ENCODE measurements around the gene APBB1.

APBB1 gene

GRCh38 chr11:6415797-6416196 lies 3.1 kb downstream of the APBB1 start:
- H3K27me3 ChIP-seq (ENCODE audit: insufficient read depth, low read length): peaks cover 16% of the 10 kb centered on the region
- 88% methylated on average over 6 of the region's 6 CpGs for WGBS

GRCh38 chr11:6414874-6415328 lies 4.0 kb downstream of the APBB1 start:
- no peaks in the 10 kb centered on the region; the same call in 1 of the 2 replicates for H3K4me1 ChIP-seq (ENCODE audit: insufficient read depth, low read length)
- no peak overlapping the region for H3K4me3 ChIP-seq (ENCODE audit: low read length)
- WGBS: 89% methylated on average over 3 of the region's 3 CpGs
- H3K9ac ChIP-seq (ENCODE audit: low read depth, low read length): no peak overlapping the region
- no peaks in the 10 kb centered on the region for H3K9me3 ChIP-seq (ENCODE audit: insufficient read depth, low read depth, low read length)
- peaks cover 7% of the 10 kb centered on the region for H3K27me3 ChIP-seq (ENCODE audit: insufficient read depth, low read length)
- H3K36me3 ChIP-seq (ENCODE audit: insufficient read depth, low read length): no peaks in the 10 kb centered on the region
- no peak overlapping the region for H3K27ac ChIP-seq (ENCODE audit: low read depth, low read length)

More at GRCh38 chr11:6415797-6416196, 3.1 kb downstream of the APBB1 start:
- H3K27ac ChIP-seq (ENCODE audit: low read depth, low read length): no peak overlapping the region
- H3K36me3 ChIP-seq (ENCODE audit: insufficient read depth, low read length): no peaks in the 10 kb centered on the region
- no peaks in the 10 kb centered on the region; the same call in 1 of the 2 replicates for H3K4me1 ChIP-seq (ENCODE audit: insufficient read depth, low read length)
- no peaks in the 10 kb centered on the region for H3K9me3 ChIP-seq (ENCODE audit: insufficient read depth, low read depth, low read length)
- H3K4me3 ChIP-seq (ENCODE audit: low read length): no peak overlapping the region
- H3K9ac ChIP-seq (ENCODE audit: low read depth, low read length): no peak overlapping the region

- Histone ChIP-seq H3K4me1 (ENCODE audit: insufficient read depth, low read length) (no peaks in the 10 kb centered on the region), H3K4me3 (ENCODE audit: low read length) (no peak overlapping the region), H3K27ac (ENCODE audit: low read depth, low read length) (no peak overlapping the region), H3K9me3 (ENCODE audit: insufficient read depth, low read depth, low read length) (no peaks in the 10 kb centered on the region), H3K27me3 (ENCODE audit: insufficient read depth, low read length) (no peaks in the 10 kb centered on the region), H3K36me3 (ENCODE audit: insufficient read depth, low read length) (no peaks in the 10 kb centered on the region), H3K9ac (ENCODE audit: low read depth, low read length) (no peak overlapping the region)
- 90% methylated on average over 12 of the region's 12 CpGs for WGBS
Measured at GRCh38 chr11:6413791-6414201, 5.1 kb downstream of the APBB1 start.

- Histone ChIP-seq H3K36me3 (ENCODE audit: insufficient read depth, low read length) (no peaks in the 10 kb centered on the region), H3K9me3 (ENCODE audit: insufficient read depth, low read depth, low read length) (no peaks in the 10 kb centered on the region), H3K4me1 (ENCODE audit: insufficient read depth, low read length) (no peaks in the 10 kb centered on the region), H3K9ac (ENCODE audit: low read depth, low read length) (no peak overlapping the region), H3K27me3 (ENCODE audit: insufficient read depth, low read length) (no peaks in the 10 kb centered on the region), H3K4me3 (ENCODE audit: low read length) (no peak overlapping the region), H3K27ac (ENCODE audit: low read depth, low read length) (no peak overlapping the region)
- 92% methylated on average over 10 of the region's 10 CpGs for WGBS
Measured at GRCh38 chr11:6411594-6412031, 7.3 kb downstream of the APBB1 start.

- Histone ChIP-seq H3K27ac (ENCODE audit: low read depth, low read length) (no peak overlapping the region), H3K9ac (ENCODE audit: low read depth, low read length) (no peak overlapping the region), H3K9me3 (ENCODE audit: insufficient read depth, low read depth, low read length) (no peaks in the 10 kb centered on the region), H3K27me3 (ENCODE audit: insufficient read depth, low read length) (no peaks in the 10 kb centered on the region), H3K4me3 (ENCODE audit: low read length) (no peak overlapping the region), H3K36me3 (ENCODE audit: insufficient read depth, low read length) (no peaks in the 10 kb centered on the region), H3K4me1 (ENCODE audit: insufficient read depth, low read length) (no peaks in the 10 kb centered on the region)
- WGBS: 94% methylated on average over 23 of the region's 23 CpGs
Measured at GRCh38 chr11:6410695-6411430, 8.0 kb downstream of the APBB1 start.

GRCh38 chr11:6406370-6406769 lies 12.5 kb downstream of the APBB1 start:
- no peak overlapping the region for H3K4me3 ChIP-seq (ENCODE audit: low read length)
- 80% methylated on average over 2 of the region's 2 CpGs for WGBS
- no peak overlapping the region for H3K27ac ChIP-seq (ENCODE audit: low read depth, low read length)

GRCh38 chr11:6405846-6406245 lies 13.0 kb downstream of the APBB1 start:
- no peaks in the 10 kb centered on the region for H3K36me3 ChIP-seq (ENCODE audit: insufficient read depth, low read length)
- 94% methylated on average over 6 of the region's 6 CpGs for WGBS
- H3K9me3 ChIP-seq (ENCODE audit: insufficient read depth, low read depth, low read length): no peaks in the 10 kb centered on the region
- no peak overlapping the region for H3K9ac ChIP-seq (ENCODE audit: low read depth, low read length)
- H3K27ac ChIP-seq (ENCODE audit: low read depth, low read length): no peak overlapping the region
- H3K4me3 ChIP-seq (ENCODE audit: low read length): no peak overlapping the region
- no peaks in the 10 kb centered on the region for H3K27me3 ChIP-seq (ENCODE audit: insufficient read depth, low read length)
- H3K4me1 ChIP-seq (ENCODE audit: insufficient read depth, low read length): peaks cover 5% of the 10 kb centered on the region; the same call in 1 of the 2 replicates

More at GRCh38 chr11:6406370-6406769, 12.5 kb downstream of the APBB1 start:
- peaks cover 5% of the 10 kb centered on the region; the same call in 1 of the 2 replicates for H3K4me1 ChIP-seq (ENCODE audit: insufficient read depth, low read length)
- no peak overlapping the region for H3K9ac ChIP-seq (ENCODE audit: low read depth, low read length)
- H3K36me3 ChIP-seq (ENCODE audit: insufficient read depth, low read length): no peaks in the 10 kb centered on the region
- H3K27me3 ChIP-seq (ENCODE audit: insufficient read depth, low read length): no peaks in the 10 kb centered on the region
- no peaks in the 10 kb centered on the region for H3K9me3 ChIP-seq (ENCODE audit: insufficient read depth, low read depth, low read length)

GRCh38 chr11:6405052-6405667 lies 13.7 kb downstream of the APBB1 start:
- H3K4me1 ChIP-seq (ENCODE audit: insufficient read depth, low read length): peaks cover 5% of the 10 kb centered on the region; the same call in 1 of the 2 replicates
- no peak overlapping the region for H3K9ac ChIP-seq (ENCODE audit: low read depth, low read length)
- H3K27ac ChIP-seq (ENCODE audit: low read depth, low read length): no peak overlapping the region
- H3K9me3 ChIP-seq (ENCODE audit: insufficient read depth, low read depth, low read length): no peaks in the 10 kb centered on the region
- H3K27me3 ChIP-seq (ENCODE audit: insufficient read depth, low read length): no peaks in the 10 kb centered on the region
- no peak overlapping the region for H3K4me3 ChIP-seq (ENCODE audit: low read length)
- H3K36me3 ChIP-seq (ENCODE audit: insufficient read depth, low read length): no peaks in the 10 kb centered on the region
- WGBS: 44% methylated on average over 13 of the region's 13 CpGs

- H3K36me3 ChIP-seq (ENCODE audit: insufficient read depth, low read length): no peaks in the 10 kb centered on the region
- no peak overlapping the region for H3K4me3 ChIP-seq (ENCODE audit: low read length)
- H3K27me3 ChIP-seq (ENCODE audit: insufficient read depth, low read length): no peaks in the 10 kb centered on the region
- WGBS: 66% methylated on average over 16 of the region's 16 CpGs
- no peaks in the 10 kb centered on the region for H3K9me3 ChIP-seq (ENCODE audit: insufficient read depth, low read depth, low read length)
- H3K27ac ChIP-seq (ENCODE audit: low read depth, low read length): no peak overlapping the region
- H3K4me1 ChIP-seq (ENCODE audit: insufficient read depth, low read length): peaks cover 5% of the 10 kb centered on the region; the same call in 1 of the 2 replicates
- no peak overlapping the region for H3K9ac ChIP-seq (ENCODE audit: low read depth, low read length)
Measured at GRCh38 chr11:6404342-6405051, 14.4 kb downstream of the APBB1 start.

- Histone ChIP-seq H3K27ac (ENCODE audit: low read depth, low read length) (no peak overlapping the region), H3K4me1 (ENCODE audit: insufficient read depth, low read length) (peaks cover 5% of the 10 kb centered on the region; the same call in 1 of the 2 replicates), H3K9ac (ENCODE audit: low read depth, low read length) (no peak overlapping the region), H3K36me3 (ENCODE audit: insufficient read depth, low read length) (no peaks in the 10 kb centered on the region), H3K27me3 (ENCODE audit: insufficient read depth, low read length) (no peaks in the 10 kb centered on the region), H3K9me3 (ENCODE audit: insufficient read depth, low read depth, low read length) (no peaks in the 10 kb centered on the region), H3K4me3 (ENCODE audit: low read length) (no peak overlapping the region)
- WGBS: 94% methylated on average over 8 of the region's 8 CpGs
Measured at GRCh38 chr11:6403539-6403938, 15.4 kb downstream of the APBB1 start.

- Histone ChIP-seq H3K4me3 (ENCODE audit: low read length) (no peak overlapping the region), H3K9ac (ENCODE audit: low read depth, low read length) (no peak overlapping the region), H3K4me1 (ENCODE audit: insufficient read depth, low read length) (peaks cover 5% of the 10 kb centered on the region; the same call in 1 of the 2 replicates), H3K27me3 (ENCODE audit: insufficient read depth, low read length) (no peaks in the 10 kb centered on the region), H3K27ac (ENCODE audit: low read depth, low read length) (no peak overlapping the region), H3K9me3 (ENCODE audit: insufficient read depth, low read depth, low read length) (no peaks in the 10 kb centered on the region), H3K36me3 (ENCODE audit: insufficient read depth, low read length) (no peaks in the 10 kb centered on the region)
- WGBS: 94% methylated on average over 7 of the region's 7 CpGs
Measured at GRCh38 chr11:6402561-6402981, 16.3 kb downstream of the APBB1 start.
